Spleen (tissue), 11 donors: ENCODE results near the gene RBM38. TPM values are rescaled to one million over a fixed set of nuclear protein-coding genes. Genes with fewer than 3 reads are reported as not detected.
A peak's percentile ranks its signal among the peaks of the same experiment; 100 is the strongest.

Source experiments
- DNase-seq: peaks from one replicate; pipeline ENCODE4 v3.0.0-alpha.2; 2020
- H3K27ac ChIP-seq, 8 donors: fragments of 200-600 bp; sonication (generic) in 7 of 8; 1 replicate in 4 of 8; 2 replicates in 4 of 8; pipeline versions ENCODE4 v1.5.0 to v1.8.0; 2016 to 2021; ENCODE audit warnings: inconsistent platforms in 4 of 8, mild to moderate bottlenecking in 4 of 8, moderate library complexity in 1 of 8
- H3K27me3 ChIP-seq, 7 donors: fragments of 200-600 bp; sonication (generic) in 6 of 7; replicated peaks in 1 of 7; 1 replicate in 4 of 7; 2 replicates in 3 of 7; pipeline versions ENCODE4 v1.5.0 to v1.8.0; 2016 to 2021; ENCODE audit warnings: inconsistent platforms in 3 of 7, mild to moderate bottlenecking in 1 of 7
- H3K36me3 ChIP-seq, 6 donors: fragments of 200-600 bp; sonication (generic) in 5 of 6; 1 replicate in 4 of 6; 2 replicates in 2 of 6; pipeline versions ENCODE4 v1.5.0 to v1.8.0; 2016 to 2021; ENCODE audit warnings: inconsistent platforms in 2 of 6
- H3K4me1 ChIP-seq, 6 donors: fragments of 200-600 bp; sonication (generic) in 5 of 6; 1 replicate in 3 of 6; 2 replicates in 3 of 6; pipeline versions ENCODE4 v1.5.0 to v1.8.0; 2016 to 2021; ENCODE audit warnings: inconsistent platforms in 3 of 6
- H3K4me3 ChIP-seq, 8 donors: fragments of 200-600 bp; sonication (generic) in 7 of 8; 1 replicate in 4 of 8; 2 replicates in 4 of 8; pipeline versions ENCODE4 v1.5.0 to v1.8.0; 2016 to 2021; ENCODE audit warnings: inconsistent platforms in 4 of 8, mild to moderate bottlenecking in 4 of 8, moderate library complexity in 2 of 8
- H3K9me3 ChIP-seq, 8 donors: fragments of 200-600 bp; sonication (generic) in 7 of 8; 1 replicate in 4 of 8; 2 replicates in 4 of 8; pipeline versions ENCODE4 v1.5.0 to v1.8.0; 2016 to 2021; ENCODE audit warnings: inconsistent platforms in 4 of 8
- CTCF ChIP-seq, 11 experiments: fragments of 200-600 bp in 7 of 11; fragments of 450-650 bp in 4 of 11; sonication (generic) in 4 of 11; IDR thresholded peaks in 8 of 11; conservative IDR thresholded peaks in 3 of 11; 1 replicate in 7 of 11; 2 replicates in 4 of 11; pipeline versions ENCODE4 v1.4.0 to v1.8.0; 2016 to 2021; ENCODE audit warnings: antibody characterized with exemption in 11 of 11, inconsistent platforms in 4 of 11, mild to moderate bottlenecking in 1 of 11
- POLR2A ChIP-seq, 3 donors: fragments of 450-650 bp; IDR thresholded peaks; one replicate each; pipeline ENCODE4 v1.5.1; 2017; ENCODE audit warnings: antibody characterized with exemption in 3 of 3, mild to moderate bottlenecking in 1 of 3
- POLR2AphosphoS5 ChIP-seq, 3 donors: sonication (generic); formaldehyde crosslinking; IDR thresholded peaks; one replicate each; pipeline ENCODE4 v1.5.1; 2017; ENCODE audit warnings: antibody characterized with exemption in 3 of 3
- WGBS, 5 donors: extraction: QIAGEN DNeasy Blood & Tissue Kit in 3 of 5; methylation state at CpG; one replicate each; pipeline versions ENCODE4 v1.1.5 to v1.1.7; 2013 to 2018; 5-methylcytosine and 5-hydroxymethylcytosine counted together
- intact Hi-C: fragments of 100-400 bp; cut with DNase I; formaldehyde crosslinking; loops from one replicate; pipeline ENCODE4 v1.15.0; 2023; ENCODE audit warnings: low total_unique reads
- polyA plus RNA-seq, 3 donors: library from polyadenylated mRNA; stranded (reverse); fragments of 200-250 nt; gene quantifications; one replicate each; pipeline ENCODE4 v1.2.1, GENCODE V29; 2013
- total RNA-seq, 7 donors: library from RNA; depleted of rRNA in 3 of 7; stranded (reverse); fragments of >200 nt in 3 of 7; fragmentation: NEBNext Ultra II Directional in 4 of 7; extraction: Animal tissue kit (Norgen Biotek cat#: 25700) in 4 of 7; gene quantifications; one replicate each; pipeline versions ENCODE4 v1.1.0 to v1.2.1, GENCODE V29; 2016 to 2021
- donor health status: healthy with polysubstance abuse.
- donor health status: DM: no; HTN: no; CAD: no; lungs with moderate emphysema.
- donor health status: DM: no; HTN: no; CAD: no.
- donor health status: Bipolar disorder and iron deficiency.
- donor health status: healthy.
- donor health status: DM: no; HTN: no; CAD: no.
- donor health status: DM: yes; HTN: yes; CAD: no.

The RBM38 gene
- total and polyA plus RNA-seq, 10 donors = 48.6 to 120 (median 65.8) TPM

- intact Hi-C loops = no loop called here
- Histone ChIP-seq H3K9me3 (no peaks in the 10 kb centered on the region), H3K36me3 (no peaks in the 10 kb centered on the region), H3K27ac (no peak overlapping the region), H3K4me1 (peaks cover 5 to 63% (median 39%) of the 10 kb centered on the region in 6 donors), H3K27me3 (no peaks in the 10 kb centered on the region), H3K4me3 (no peak overlapping the region)
- DNase-seq = peak; percentile 80
- TF ChIP-seq CTCF (IDR thresholded peaks at IDR 0.05 in 8 of 11, conservative IDR thresholded peaks at IDR 0.05 in 3 of 11) (no peak), POLR2AphosphoS5 (IDR thresholded peaks at IDR 0.05) (peak in 1 of 3 donors; percentile 30), POLR2A (IDR thresholded peaks at IDR 0.05) (no peak)
- 34 to 45% (median 38%) methylated on average over 13 to 17 of the region's 17 CpGs for WGBS, 5 donors
Observed at GRCh38 chr20:57425150-57426013, 34.2 kb downstream of the RBM38 start.

- Histone ChIP-seq H3K4me3 (no peak overlapping the region), H3K4me1 (peaks cover 5 to 72% (median 46%) of the 10 kb centered on the region in 6 donors), H3K27me3 (no peaks in the 10 kb centered on the region), H3K36me3 (no peaks in the 10 kb centered on the region), H3K27ac (no peak overlapping the region), H3K9me3 (no peaks in the 10 kb centered on the region)
- TF ChIP-seq POLR2AphosphoS5 (IDR thresholded peaks at IDR 0.05) (no peak), CTCF (IDR thresholded peaks at IDR 0.05 in 8 of 11, conservative IDR thresholded peaks at IDR 0.05 in 3 of 11) (no peak), POLR2A (IDR thresholded peaks at IDR 0.05) (no peak)
- peak; percentile 54 for DNase-seq
- intact Hi-C loops = no loop called here
- WGBS, 5 donors = 81 to 90% (median 87%) methylated on average over 13 of the region's 13 CpGs
Observed at GRCh38 chr20:57426271-57426689, 35.1 kb downstream of the RBM38 start.

- peak; percentile 74 for DNase-seq
- Histone ChIP-seq H3K27me3 (no peaks in the 10 kb centered on the region), H3K36me3 (no peaks in the 10 kb centered on the region), H3K4me3 (no peak overlapping the region), H3K27ac (no peak overlapping the region), H3K4me1 (peaks cover 5 to 77% (median 51%) of the 10 kb centered on the region in 6 donors), H3K9me3 (no peaks in the 10 kb centered on the region)
- intact Hi-C loops = no loop called here
- WGBS, 5 donors = 82 to 92% (median 83%) methylated on average over 7 of the region's 7 CpGs
- TF ChIP-seq POLR2A (IDR thresholded peaks at IDR 0.05) (no peak), CTCF (IDR thresholded peaks at IDR 0.05 in 8 of 11, conservative IDR thresholded peaks at IDR 0.05 in 3 of 11) (no peak), POLR2AphosphoS5 (IDR thresholded peaks at IDR 0.05) (no peak)
Observed at GRCh38 chr20:57426831-57427230, 35.6 kb downstream of the RBM38 start.
